HCT116 (cell line): ENCODE data around the gene NMU. TPM values are rescaled to one million over a fixed set of nuclear protein-coding genes. Genes with fewer than 3 reads are reported as not detected.
"Not testable (repeated sequence)": the region's sequence is repeated elsewhere in the genome, so short reads cannot be mapped to it uniquely, and the experiment has no call there.

Experiments used
- ATAC-seq: fragments of 200-7000 bp; cut with Tn5 transposase; 2 replicates; pipeline ENCODE4 v1.9.1; 2020; ENCODE audit warnings: mild to moderate bottlenecking, moderate library complexity
- BruUV-seq: library from RNA; stranded (reverse); fragments of 400-500 nt; replicated peaks from 2 replicates; lab custom pipeline; 2021; lab: Mats Ljungman, UMichigan
- CTCF ChIA-PET: fragments of 300-600 bp; sonication (Branson Sonifier 250); formaldehyde crosslinking; loops from one replicate; lab custom pipeline; 2021; ENCODE audit warnings: antibody characterized with exemption; lab: Charles Lee
- POLR2A ChIA-PET: fragments of 300-600, 350-600 bp; sonication (Branson Sonifier 250); formaldehyde crosslinking; loops from one replicate; lab custom pipeline; 2021; ENCODE audit warnings: antibody characterized with exemption; lab: Charles Lee
- RAD21 ChIA-PET, 2 experiments: fragments of 300-600 bp; sonication (Branson Sonifier 250); formaldehyde crosslinking; loops; one replicate each; lab custom pipeline; 2023; ENCODE audit warnings: low total read pairs in 2 of 2; ENCODE audit not compliant: uncharacterized antibody in 2 of 2, unreplicated experiment in 2 of 2, low non-redundant PET in 1 of 2; lab: Charles Lee
- DNase-seq: peaks from one replicate; pipeline ENCODE4 v3.0.0-alpha.2; 2010; ENCODE audit warnings: low read depth, low spot score
- H2AFZ ChIP-seq: fragments of 200-600 bp; shearing (Covaris generic), sonication (generic); 2 replicates; pipeline ENCODE4 v1.6.1; 2017; ENCODE audit warnings: low read depth, mixed run types, mixed read lengths, antibody characterized with exemption, low read length; ENCODE audit not compliant: poor library complexity, severe bottlenecking
- H3K27ac ChIP-seq: 2 replicates; pipeline ENCODE4 v1.5.1; 2012; ENCODE audit warnings: low read depth, low read length
- H3K27me3 ChIP-seq: fragments of 200-600 bp; sonication (generic); 2 replicates; pipeline ENCODE4 v1.6.1; 2016; ENCODE audit warnings: mixed run types, low read length, mixed read lengths; ENCODE audit not compliant: insufficient read depth
- H3K36me3 ChIP-seq, 2 experiments: fragments of 200-500 bp in 1 of 2; fragments of 200-600 bp in 1 of 2; sonication (Bioruptor generic) in 1 of 2; sonication (generic) in 1 of 2; 2 replicates each; pipeline versions ENCODE4 v1.5.1 to v1.6.1; 2014 to 2016; ENCODE audit warnings: low read length in 2 of 2, inconsistent platforms in 1 of 2, mixed read lengths in 1 of 2, mixed run types in 1 of 2; ENCODE audit not compliant: insufficient read depth in 2 of 2, control insufficient read depth in 1 of 2
- H3K4me1 ChIP-seq, 2 experiments: fragments of 200-600 bp in 1 of 2; sonication (generic) in 1 of 2; 2 replicates each; pipeline versions ENCODE4 v1.5.1 to v1.6.1; 2012 to 2017; ENCODE audit warnings: low read length in 2 of 2, inconsistent platforms in 1 of 2, mild to moderate bottlenecking in 1 of 2, mixed read lengths in 1 of 2, mixed run types in 1 of 2, moderate library complexity in 1 of 2; ENCODE audit not compliant: insufficient read depth in 2 of 2, control insufficient read depth in 1 of 2
- H3K4me2 ChIP-seq: fragments of 200-600 bp; sonication (generic); 2 replicates; pipeline ENCODE4 v1.6.1; 2017; ENCODE audit warnings: mixed run types, low read length, mixed read lengths
- H3K4me3 ChIP-seq, 2 experiments: fragments of 200-600 bp in 1 of 2; sonication (generic) in 1 of 2; replicated peaks in 1 of 2; 2 replicates each; pipeline ENCODE4 v1.5.1; 2011 to 2016; ENCODE audit warnings: low read length in 2 of 2, control low read depth in 1 of 2, low read depth in 1 of 2, mild to moderate bottlenecking in 1 of 2, mixed read lengths in 1 of 2, mixed run types in 1 of 2
- H3K79me2 ChIP-seq: fragments of 200-600 bp; sonication (generic); 2 replicates; pipeline ENCODE4 v1.6.1; 2017; ENCODE audit warnings: mild to moderate bottlenecking, mixed run types, low read length, moderate library complexity, mixed read lengths; ENCODE audit not compliant: insufficient read depth
- H3K9ac ChIP-seq: fragments of 200-600 bp; sonication (generic); 2 replicates; pipeline ENCODE4 v1.6.1; 2016; ENCODE audit warnings: low read length, mixed read lengths
- H3K9me2 ChIP-seq: fragments of 200-600 bp; sonication (generic), shearing (Covaris generic); 2 replicates; pipeline ENCODE4 v1.6.1; 2017; ENCODE audit warnings: mixed run types, mild to moderate bottlenecking, moderate library complexity; ENCODE audit not compliant: insufficient read depth
- H3K9me3 ChIP-seq, 2 experiments: fragments of 200-500 bp in 1 of 2; fragments of 200-600 bp in 1 of 2; sonication (Bioruptor generic) in 1 of 2; sonication (generic) in 1 of 2; 2 replicates each; pipeline ENCODE4 v1.6.1; 2014 to 2017; ENCODE audit warnings: low read length in 2 of 2, mixed read lengths in 2 of 2, inconsistent platforms in 1 of 2, low read depth in 1 of 2, mild to moderate bottlenecking in 1 of 2, mixed run types in 1 of 2, moderate library complexity in 1 of 2; ENCODE audit not compliant: control insufficient read depth in 1 of 2, insufficient read depth in 1 of 2
- H4K20me1 ChIP-seq: fragments of 200-600 bp; sonication (generic), shearing (Covaris generic); 2 replicates; pipeline ENCODE4 v1.6.1; 2017; ENCODE audit warnings: mixed run types, mild to moderate bottlenecking, moderate library complexity; ENCODE audit not compliant: insufficient read depth
- CBX3 ChIP-seq: IDR thresholded peaks from 2 replicates; pipeline ENCODE4 v1.6.1; 2012; ENCODE audit warnings: low read depth
- CEBPB ChIP-seq: IDR thresholded peaks from 2 replicates; pipeline ENCODE4 v1.6.1; 2012; ENCODE audit warnings: low read depth
- EGR1 ChIP-seq: IDR thresholded peaks from 2 replicates; pipeline ENCODE4 v1.6.1; 2012; ENCODE audit warnings: low read depth
- ELF1 ChIP-seq: IDR thresholded peaks from 2 replicates; pipeline ENCODE4 v1.6.1; 2012; ENCODE audit warnings: low read depth, borderline replicate concordance
- EZH2 ChIP-seq: fragments of 200-600 bp; sonication (generic); IDR thresholded peaks from 2 replicates; pipeline ENCODE4 v1.6.1; 2017; ENCODE audit warnings: antibody characterized with exemption, mixed run types
- FOSL1 ChIP-seq: IDR thresholded peaks from 2 replicates; pipeline ENCODE4 v1.6.1; 2012; ENCODE audit warnings: low read depth
- JUND ChIP-seq: IDR thresholded peaks from 2 replicates; pipeline ENCODE4 v1.6.1; 2012
- RAD21 ChIP-seq: IDR thresholded peaks from 2 replicates; pipeline ENCODE4 v1.6.1; 2012; ENCODE audit warnings: low read depth, mild to moderate bottlenecking
- SIN3A ChIP-seq: IDR thresholded peaks from 2 replicates; pipeline ENCODE4 v1.6.1; 2012; ENCODE audit warnings: low read depth
- SRF ChIP-seq: IDR thresholded peaks from 2 replicates; pipeline ENCODE4 v1.6.1; 2012; ENCODE audit warnings: low read depth
- TCF7L2 ChIP-seq: IDR thresholded peaks from 2 replicates; pipeline ENCODE4 v1.7.0; 2011; ENCODE audit warnings: borderline replicate concordance, inconsistent platforms; ENCODE audit not compliant: insufficient read depth, insufficient read length; ENCODE audit errors: extremely low read depth
- YY1 ChIP-seq: IDR thresholded peaks from 2 replicates; pipeline ENCODE4 v1.6.1; 2011; ENCODE audit warnings: low read length, low read depth, moderate library complexity, mild to moderate bottlenecking; ENCODE audit not compliant: insufficient replicate concordance; ENCODE audit errors: extremely low read depth
- intact Hi-C: fragments of 100-400 bp; cut with micrococcal nuclease; formaldehyde crosslinking; loops from 2 replicates; pipeline ENCODE4 v1.10.0; 2022
- total RNA-seq: library from RNA; stranded (reverse); gene quantifications from one replicate; pipeline ENCODE4 v1.2.1, GENCODE V29; 2021; ENCODE audit not compliant: unreplicated experiment
- TF ChIP-seq, protein P1 (sequence below): IDR thresholded peaks from 2 replicates; pipeline ENCODE4 v1.6.1; 2012
- TF ChIP-seq, protein P2 (sequence below): IDR thresholded peaks from 2 replicates; pipeline ENCODE4 v1.6.1; 2012; ENCODE audit warnings: low read depth
- TF ChIP-seq, protein P3 (sequence below), 3 experiments: fragments of 200-600 bp in 1 of 3; sonication (generic) in 1 of 3; IDR thresholded peaks in 2 of 3; conservative IDR thresholded peaks in 1 of 3; 2 replicates each; pipeline ENCODE4 v1.5.1; 2012 to 2017; ENCODE audit warnings: low read depth in 2 of 3, low read length in 2 of 3, antibody characterized with exemption in 1 of 3, borderline replicate concordance in 1 of 3, control low read depth in 1 of 3, mild to moderate bottlenecking in 1 of 3, mixed read lengths in 1 of 3, mixed run types in 1 of 3, moderate library complexity in 1 of 3; ENCODE audit not compliant: insufficient read depth in 1 of 3

Gene NMU
- total RNA-seq, 1 experiment from 2014 or later: 81.1 TPM

DNA sequence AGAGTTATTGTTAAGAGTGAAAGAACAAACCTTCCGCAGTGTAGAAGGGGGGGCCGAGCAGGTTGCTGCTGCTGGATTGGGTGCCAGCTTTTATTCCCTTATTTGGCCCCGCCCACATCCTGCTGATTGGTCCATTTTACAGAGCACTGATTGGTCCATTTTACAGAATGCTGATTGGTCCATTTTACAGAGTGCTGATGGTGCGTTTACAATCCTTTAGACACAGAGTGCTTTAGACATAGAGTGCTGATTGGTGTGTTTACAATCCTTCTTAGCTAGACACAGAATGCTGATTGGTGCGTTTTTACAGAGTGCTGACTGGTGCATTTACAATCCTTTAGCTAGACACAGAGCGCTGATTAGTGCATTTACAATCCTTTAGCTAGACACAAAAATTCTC is 84.1 kb downstream of the NMU start:
- RAD21 ChIA-PET, H3K9me2 ChIP-seq, H4K20me1 ChIP-seq, H3K9ac ChIP-seq, DNase-seq, H3K4me2 ChIP-seq, H3K9me3 ChIP-seq, CTCF ChIA-PET, H2AFZ ChIP-seq, H3K79me2 ChIP-seq, H3K36me3 ChIP-seq, H3K4me3 ChIP-seq, H3K27ac ChIP-seq, BruUV-seq, POLR2A ChIA-PET, ATAC-seq, H3K27me3 ChIP-seq: not testable (repeated sequence)
- peaks cover 42 to 59% of the 10 kb centered on the region in 2 experiments for H3K4me1 ChIP-seq
- intact Hi-C loops: loop anchor here (1.0 to 10.0 kb wide), 4 partner anchors 107 to 577 kb away; partner anchors contain the start of gene EXOC1

DNA sequence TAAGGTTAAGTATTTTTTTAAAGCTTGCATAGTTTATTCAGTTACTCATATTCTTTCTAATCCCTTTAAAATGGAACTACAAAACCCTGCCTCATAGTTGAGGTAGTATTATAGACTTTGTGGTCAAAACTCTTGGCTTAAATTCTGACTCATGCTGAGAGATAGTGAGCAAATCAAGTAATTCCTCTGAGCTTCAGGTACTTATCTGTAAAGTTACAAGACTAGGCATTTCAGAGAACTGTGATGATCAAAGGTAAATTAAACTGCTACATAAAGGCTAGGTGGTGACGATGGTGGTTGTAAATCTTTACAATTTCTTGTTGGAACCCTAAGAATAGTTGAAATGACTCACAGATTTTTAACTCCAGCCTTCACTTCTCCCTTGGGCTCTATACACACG is 86.2 kb downstream of the NMU start:
- ChIA-PET RAD21 (no interaction called here), CTCF (interaction anchor here (1.2 kb wide), 1 partner anchor 204 kb away, joined by 4 read pairs; the partner anchor contains the start of gene SRD5A3), POLR2A (no interaction called here)
- no peaks in the 10 kb centered on the region for H3K9me3 ChIP-seq
- peak overlapping the region; percentile 50 for H3K9ac ChIP-seq
- no peaks in the 10 kb centered on the region for H3K9me2 ChIP-seq
- peaks cover 18% of the 10 kb centered on the region for H3K79me2 ChIP-seq
- peak overlapping the region; percentile 91 for H3K4me2 ChIP-seq
- H3K4me3 ChIP-seq: peak overlapping the region in 1 of 2 experiments; percentile 9; a peak in 1 of 4 replicates
- no peaks in the 10 kb centered on the region for H3K27me3 ChIP-seq
- no TSS peak for BruUV-seq
- peaks cover 42 to 63% of the 10 kb centered on the region in 2 experiments for H3K4me1 ChIP-seq
- no peaks in the 10 kb centered on the region for H3K36me3 ChIP-seq
- intact Hi-C loops: loop anchor here (5.0 to 10.0 kb wide), 7 partner anchors 85 to 575 kb away; partner anchors contain the start of genes EXOC1, NMU and SRD5A3
- DNase-seq (peak; percentile 98), ATAC-seq (peak; percentile 43)
- H4K20me1 ChIP-seq: no peaks in the 10 kb centered on the region
- H2AFZ ChIP-seq: no peak overlapping the region
- peak overlapping the region; percentile 100 for H3K27ac ChIP-seq
- TF ChIP-seq CEBPB (peak; percentile 84), FOSL1 (peak; percentile 95), JUND (peak; percentile 98), CBX3 (peak; percentile 81), RAD21 (peak; percentile 15), SIN3A (peak; percentile 82), SRF (peak; percentile 75; the same call in 1 of the 2 replicates), TCF7L2 (peak; percentile 92), EZH2 (no peak), EGR1 (peak; percentile 15; the same call in 1 of the 2 replicates), YY1 (peak; percentile 39), ELF1 (no peak; the same call in 1 of the 2 replicates)
- TF ChIP-seq, protein P1, sequence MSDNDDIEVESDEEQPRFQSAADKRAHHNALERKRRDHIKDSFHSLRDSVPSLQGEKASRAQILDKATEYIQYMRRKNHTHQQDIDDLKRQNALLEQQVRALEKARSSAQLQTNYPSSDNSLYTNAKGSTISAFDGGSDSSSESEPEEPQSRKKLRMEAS: peak; percentile 46; the same call in 1 of the 2 replicates
- TF ChIP-seq, protein P2, sequence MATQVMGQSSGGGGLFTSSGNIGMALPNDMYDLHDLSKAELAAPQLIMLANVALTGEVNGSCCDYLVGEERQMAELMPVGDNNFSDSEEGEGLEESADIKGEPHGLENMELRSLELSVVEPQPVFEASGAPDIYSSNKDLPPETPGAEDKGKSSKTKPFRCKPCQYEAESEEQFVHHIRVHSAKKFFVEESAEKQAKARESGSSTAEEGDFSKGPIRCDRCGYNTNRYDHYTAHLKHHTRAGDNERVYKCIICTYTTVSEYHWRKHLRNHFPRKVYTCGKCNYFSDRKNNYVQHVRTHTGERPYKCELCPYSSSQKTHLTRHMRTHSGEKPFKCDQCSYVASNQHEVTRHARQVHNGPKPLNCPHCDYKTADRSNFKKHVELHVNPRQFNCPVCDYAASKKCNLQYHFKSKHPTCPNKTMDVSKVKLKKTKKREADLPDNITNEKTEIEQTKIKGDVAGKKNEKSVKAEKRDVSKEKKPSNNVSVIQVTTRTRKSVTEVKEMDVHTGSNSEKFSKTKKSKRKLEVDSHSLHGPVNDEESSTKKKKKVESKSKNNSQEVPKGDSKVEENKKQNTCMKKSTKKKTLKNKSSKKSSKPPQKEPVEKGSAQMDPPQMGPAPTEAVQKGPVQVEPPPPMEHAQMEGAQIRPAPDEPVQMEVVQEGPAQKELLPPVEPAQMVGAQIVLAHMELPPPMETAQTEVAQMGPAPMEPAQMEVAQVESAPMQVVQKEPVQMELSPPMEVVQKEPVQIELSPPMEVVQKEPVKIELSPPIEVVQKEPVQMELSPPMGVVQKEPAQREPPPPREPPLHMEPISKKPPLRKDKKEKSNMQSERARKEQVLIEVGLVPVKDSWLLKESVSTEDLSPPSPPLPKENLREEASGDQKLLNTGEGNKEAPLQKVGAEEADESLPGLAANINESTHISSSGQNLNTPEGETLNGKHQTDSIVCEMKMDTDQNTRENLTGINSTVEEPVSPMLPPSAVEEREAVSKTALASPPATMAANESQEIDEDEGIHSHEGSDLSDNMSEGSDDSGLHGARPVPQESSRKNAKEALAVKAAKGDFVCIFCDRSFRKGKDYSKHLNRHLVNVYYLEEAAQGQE: no peak
- TF ChIP-seq, protein P3, sequence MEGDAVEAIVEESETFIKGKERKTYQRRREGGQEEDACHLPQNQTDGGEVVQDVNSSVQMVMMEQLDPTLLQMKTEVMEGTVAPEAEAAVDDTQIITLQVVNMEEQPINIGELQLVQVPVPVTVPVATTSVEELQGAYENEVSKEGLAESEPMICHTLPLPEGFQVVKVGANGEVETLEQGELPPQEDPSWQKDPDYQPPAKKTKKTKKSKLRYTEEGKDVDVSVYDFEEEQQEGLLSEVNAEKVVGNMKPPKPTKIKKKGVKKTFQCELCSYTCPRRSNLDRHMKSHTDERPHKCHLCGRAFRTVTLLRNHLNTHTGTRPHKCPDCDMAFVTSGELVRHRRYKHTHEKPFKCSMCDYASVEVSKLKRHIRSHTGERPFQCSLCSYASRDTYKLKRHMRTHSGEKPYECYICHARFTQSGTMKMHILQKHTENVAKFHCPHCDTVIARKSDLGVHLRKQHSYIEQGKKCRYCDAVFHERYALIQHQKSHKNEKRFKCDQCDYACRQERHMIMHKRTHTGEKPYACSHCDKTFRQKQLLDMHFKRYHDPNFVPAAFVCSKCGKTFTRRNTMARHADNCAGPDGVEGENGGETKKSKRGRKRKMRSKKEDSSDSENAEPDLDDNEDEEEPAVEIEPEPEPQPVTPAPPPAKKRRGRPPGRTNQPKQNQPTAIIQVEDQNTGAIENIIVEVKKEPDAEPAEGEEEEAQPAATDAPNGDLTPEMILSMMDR (IDR thresholded peaks at IDR 0.05 in 2 of 3, conservative IDR thresholded peaks at IDR 0.05 in 1 of 3; ENCODE audit: borderline replicate concordance in 1 of 3, insufficient read depth in 1 of 3, low read depth in 2 of 3, low read length in 2 of 3): no peak
